Neural progenitor cell (in vitro differentiated cells): ENCODE measurements around the gene TRIM46. TPM values are rescaled to one million over a fixed set of nuclear protein-coding genes. Genes with fewer than 3 reads are reported as not detected.
"Not testable (repeated sequence)": the region's sequence is repeated elsewhere in the genome, so short reads cannot be mapped to it uniquely, and the experiment has no call there.

ENCODE experiments used
- DNase-seq: peaks from one replicate; pipeline ENCODE4 v3.0.0-alpha.2; 2016; ENCODE audit warnings: low spot score
- H2AFZ ChIP-seq: fragments of 200-600 bp; sonication (generic); replicated peaks from 2 replicates; pipeline ENCODE4 v1.6.1; 2016; ENCODE audit warnings: antibody characterized with exemption
- H3F3A ChIP-seq: fragments of 200-600 bp; sonication (generic); 2 replicates; pipeline ENCODE4 v1.6.1; 2016; ENCODE audit warnings: antibody characterized with exemption, low read depth
- H3K27ac ChIP-seq: fragments of 200-600 bp; sonication (generic); 2 replicates; pipeline ENCODE4 v1.5.1; 2016; ENCODE audit warnings: mild to moderate bottlenecking
- H3K27me3 ChIP-seq: fragments of 200-600 bp; sonication (generic); 2 replicates; pipeline ENCODE4 v1.6.1; 2016; ENCODE audit warnings: mild to moderate bottlenecking, moderate library complexity
- H3K36me3 ChIP-seq: fragments of 200-600 bp; sonication (generic); 2 replicates; pipeline ENCODE4 v1.5.1; 2016
- H3K4me1 ChIP-seq: fragments of 200-600 bp; sonication (generic); 2 replicates; pipeline ENCODE4 v1.6.1; 2016; ENCODE audit warnings: mixed run types
- H3K4me2 ChIP-seq: fragments of 200-600 bp; sonication (generic); 2 replicates; pipeline ENCODE4 v1.6.1; 2016
- H3K4me3 ChIP-seq: fragments of 200-600 bp; sonication (generic); 2 replicates; pipeline ENCODE4 v1.5.1; 2016
- H3K79me2 ChIP-seq: fragments of 200-600 bp; sonication (generic); 2 replicates; pipeline ENCODE4 v1.6.1; 2016; ENCODE audit warnings: low read depth
- H3K9ac ChIP-seq: fragments of 200-600 bp; sonication (generic); 2 replicates; pipeline ENCODE4 v1.6.1; 2016
- H3K9me3 ChIP-seq: fragments of 200-600 bp; sonication (generic); 2 replicates; pipeline ENCODE4 v1.5.1; 2016; ENCODE audit warnings: low read depth
- H4K20me1 ChIP-seq: fragments of 200-600 bp; sonication (generic); 2 replicates; pipeline ENCODE4 v1.6.1; 2016; ENCODE audit warnings: low read depth
- H3K27ac Mint-ChIP-seq: 3 replicates; pipeline ENCODE4 v1.8.0; 2021; ENCODE audit warnings: mixed read lengths
- H3K27me3 Mint-ChIP-seq: 2 replicates; pipeline ENCODE4 v1.8.0; 2022; ENCODE audit warnings: low read depth, mild to moderate bottlenecking, inconsistent platforms, moderate library complexity, mixed read lengths; ENCODE audit not compliant: insufficient read depth
- H3K36me3 Mint-ChIP-seq: 3 replicates; pipeline ENCODE4 v1.8.0; 2021; ENCODE audit warnings: mixed read lengths
- H3K4me1 Mint-ChIP-seq: 3 replicates; pipeline ENCODE4 v1.8.0; 2021; ENCODE audit warnings: mixed read lengths
- H3K4me3 Mint-ChIP-seq: 3 replicates; pipeline ENCODE4 v1.8.0; 2021; ENCODE audit warnings: mild to moderate bottlenecking, moderate library complexity, mixed read lengths
- H3K9me3 Mint-ChIP-seq: 3 replicates; pipeline ENCODE4 v1.8.0; 2020; ENCODE audit warnings: mixed read lengths
- EZH2 ChIP-seq: fragments of 200-600 bp; sonication (generic); IDR thresholded peaks from 2 replicates; pipeline ENCODE4 v1.6.1; 2017; ENCODE audit warnings: antibody characterized with exemption, mild to moderate bottlenecking, moderate library complexity
- EZH2phosphoT487 ChIP-seq: fragments of 200-600 bp; sonication (generic); IDR thresholded peaks from 2 replicates; pipeline ENCODE4 v1.6.1; 2017; ENCODE audit warnings: antibody characterized with exemption
- total RNA-seq: library from RNA; depleted of rRNA; stranded (reverse); fragments of >200 nt; gene quantifications from 2 replicates; pipeline ENCODE4 v1.2.3, GENCODE V29; 2015; ENCODE audit warnings: low replicate concordance
- TF ChIP-seq, protein P1 (sequence below): fragments of 200-600 bp; sonication (generic); IDR thresholded peaks from 2 replicates; pipeline ENCODE4 v1.5.1; 2017; ENCODE audit warnings: antibody characterized with exemption, mild to moderate bottlenecking

The TRIM46 gene
- total RNA-seq, 1 donor from 2014 or later, result 3.9 TPM

DNA sequence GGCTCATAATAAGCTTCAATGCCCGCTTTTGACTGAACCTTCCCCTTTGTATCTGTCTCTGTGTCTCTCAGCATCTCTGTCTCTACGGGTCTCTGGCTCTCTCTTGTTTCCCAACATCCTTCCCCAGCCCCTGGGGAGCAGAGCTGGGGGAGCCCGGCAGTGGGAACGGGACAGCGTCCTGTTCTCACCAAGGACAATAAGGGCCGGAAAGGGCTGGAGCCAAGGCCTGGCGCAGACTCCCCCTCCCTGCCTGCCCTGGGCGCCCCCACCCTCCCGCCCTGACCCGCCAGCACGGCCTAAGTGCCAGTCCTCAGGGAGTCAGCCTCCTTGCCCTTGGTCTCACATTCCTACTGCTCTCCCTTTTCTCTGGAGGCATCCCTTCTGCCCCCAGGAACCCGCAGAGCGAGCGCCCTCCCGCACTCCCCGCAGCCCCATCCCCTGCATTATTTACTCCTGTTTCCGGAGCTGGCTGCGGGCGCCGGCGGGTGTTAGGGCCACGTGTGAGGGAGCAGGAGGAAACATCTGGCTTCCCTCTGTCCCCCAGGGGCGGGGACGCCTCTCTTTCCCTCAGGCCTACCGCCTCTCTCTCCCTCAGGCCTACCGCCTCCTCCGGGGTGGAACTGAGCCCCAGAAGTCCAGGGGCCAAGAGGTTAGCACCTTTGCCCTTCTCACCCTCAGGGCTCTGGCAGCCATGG, 7.0 kb upstream of the TRIM46 start:
- peak; percentile 78 for DNase-seq
- Histone ChIP-seq H2AFZ (peak overlapping the region; percentile 38), H3K27me3 (no peaks in the 10 kb centered on the region), H4K20me1 (no peaks in the 10 kb centered on the region), H3K4me1 (peaks cover 19% of the 10 kb centered on the region), H3K9ac (no peak overlapping the region), H3K36me3 (no peaks in the 10 kb centered on the region), H3K27ac (peak overlapping the region; percentile 76), H3K79me2 (peaks cover 7% of the 10 kb centered on the region), H3K4me3 (no peak overlapping the region), H3K4me2 (peak overlapping the region; percentile 73), H3F3A (peaks cover 50% of the 10 kb centered on the region), H3K9me3 (no peaks in the 10 kb centered on the region)
- peak overlapping the region; percentile 69 for H3K27ac Mint-ChIP-seq
- H3K27me3 Mint-ChIP-seq, result peaks cover 13% of the 10 kb centered on the region
- TF ChIP-seq EZH2 (no peak), EZH2phosphoT487 (no peak)
- TF ChIP-seq, protein P1, sequence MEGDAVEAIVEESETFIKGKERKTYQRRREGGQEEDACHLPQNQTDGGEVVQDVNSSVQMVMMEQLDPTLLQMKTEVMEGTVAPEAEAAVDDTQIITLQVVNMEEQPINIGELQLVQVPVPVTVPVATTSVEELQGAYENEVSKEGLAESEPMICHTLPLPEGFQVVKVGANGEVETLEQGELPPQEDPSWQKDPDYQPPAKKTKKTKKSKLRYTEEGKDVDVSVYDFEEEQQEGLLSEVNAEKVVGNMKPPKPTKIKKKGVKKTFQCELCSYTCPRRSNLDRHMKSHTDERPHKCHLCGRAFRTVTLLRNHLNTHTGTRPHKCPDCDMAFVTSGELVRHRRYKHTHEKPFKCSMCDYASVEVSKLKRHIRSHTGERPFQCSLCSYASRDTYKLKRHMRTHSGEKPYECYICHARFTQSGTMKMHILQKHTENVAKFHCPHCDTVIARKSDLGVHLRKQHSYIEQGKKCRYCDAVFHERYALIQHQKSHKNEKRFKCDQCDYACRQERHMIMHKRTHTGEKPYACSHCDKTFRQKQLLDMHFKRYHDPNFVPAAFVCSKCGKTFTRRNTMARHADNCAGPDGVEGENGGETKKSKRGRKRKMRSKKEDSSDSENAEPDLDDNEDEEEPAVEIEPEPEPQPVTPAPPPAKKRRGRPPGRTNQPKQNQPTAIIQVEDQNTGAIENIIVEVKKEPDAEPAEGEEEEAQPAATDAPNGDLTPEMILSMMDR, result no peak
- H3K4me3 Mint-ChIP-seq, result peak overlapping the region; percentile 84
- H3K36me3 Mint-ChIP-seq, result peaks cover 4% of the 10 kb centered on the region
- H3K4me1 Mint-ChIP-seq, result peaks cover 23% of the 10 kb centered on the region
- peaks cover 13% of the 10 kb centered on the region for H3K9me3 Mint-ChIP-seq

DNA sequence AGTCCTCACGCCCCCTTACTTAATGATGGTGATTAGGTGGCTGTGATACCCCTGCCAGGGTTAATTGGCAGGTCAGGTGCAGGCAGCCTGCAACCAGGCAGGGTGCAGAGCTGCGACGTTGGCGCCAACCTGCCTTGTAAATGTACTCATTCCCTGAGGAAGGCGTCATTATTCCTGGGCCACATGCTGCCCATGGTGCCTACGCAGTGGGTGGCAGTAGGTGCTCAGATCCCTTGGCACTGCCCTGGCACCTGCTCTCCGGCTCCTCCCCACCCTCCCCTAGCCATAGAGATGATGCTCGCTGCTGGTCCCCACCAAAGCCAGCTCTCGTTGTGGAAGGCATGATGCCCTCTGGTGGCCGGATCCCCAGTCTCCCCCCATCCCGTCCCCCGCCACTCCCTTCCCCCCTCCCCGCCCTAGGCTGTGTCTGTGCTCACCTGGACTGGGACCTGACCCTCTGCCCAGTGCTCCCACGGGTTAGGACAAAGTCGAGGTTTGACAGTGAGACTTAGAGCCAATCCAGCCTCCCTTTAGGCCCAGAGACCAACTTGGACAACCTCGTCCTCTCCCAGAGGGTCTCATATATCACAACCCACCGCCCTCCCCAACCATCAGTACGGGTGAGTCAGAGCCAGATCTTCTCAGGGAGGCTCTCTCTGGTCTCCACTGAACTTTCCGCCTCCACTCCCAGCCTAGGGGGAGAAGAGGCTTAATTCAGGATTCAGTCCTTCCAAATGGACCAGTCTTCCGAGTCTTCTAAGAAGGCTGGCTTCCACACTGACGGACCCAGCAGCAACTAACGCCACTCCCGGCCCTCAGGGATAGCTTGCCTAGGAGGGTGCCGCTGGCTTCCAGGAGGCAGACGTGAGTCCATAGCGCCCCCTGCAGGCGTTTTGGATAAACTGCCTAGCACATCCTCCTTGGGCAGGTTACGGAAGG, 6.2 kb upstream of the TRIM46 start:
- Histone ChIP-seq H3K4me3 (peak overlapping the region; percentile 43), H3K9ac (no peak overlapping the region), H3K27me3 (no peaks in the 10 kb centered on the region), H3K9me3 (no peaks in the 10 kb centered on the region), H3K79me2 (peaks cover 15% of the 10 kb centered on the region), H3K4me1 (peaks cover 25% of the 10 kb centered on the region), H2AFZ (peak overlapping the region; percentile 75), H3K4me2 (peak overlapping the region; percentile 73), H4K20me1 (no peaks in the 10 kb centered on the region), H3K27ac (no peak overlapping the region), H3K36me3 (no peaks in the 10 kb centered on the region), H3F3A (peaks cover 59% of the 10 kb centered on the region)
- H3K9me3 Mint-ChIP-seq, result peaks cover 13% of the 10 kb centered on the region
- H3K27ac Mint-ChIP-seq, result peak overlapping the region; percentile 72
- H3K27me3 Mint-ChIP-seq, result peaks cover 16% of the 10 kb centered on the region
- DNase-seq, result peak; percentile 96
- H3K4me1 Mint-ChIP-seq, result peaks cover 29% of the 10 kb centered on the region
- TF ChIP-seq EZH2phosphoT487 (no peak), EZH2 (no peak)
- TF ChIP-seq, protein P1, result peak; percentile 89
- H3K36me3 Mint-ChIP-seq, result peaks cover 4% of the 10 kb centered on the region
- peak overlapping the region; percentile 84 for H3K4me3 Mint-ChIP-seq

- Mint-ChIP-seq H3K4me3 (peak overlapping the region; percentile 84), H3K4me1 (peaks cover 31% of the 10 kb centered on the region), H3K9me3 (peaks cover 13% of the 10 kb centered on the region), H3K27me3 (peaks cover 18% of the 10 kb centered on the region)
- H4K20me1 ChIP-seq, H2AFZ ChIP-seq, H3K9me3 ChIP-seq, H3K27ac ChIP-seq, H3K36me3 Mint-ChIP-seq, H3K36me3 ChIP-seq, H3K9ac ChIP-seq, H3K4me3 ChIP-seq, H3K27ac Mint-ChIP-seq, DNase-seq, H3K27me3 ChIP-seq: not testable (repeated sequence)
- Histone ChIP-seq H3K4me1 (peaks cover 27% of the 10 kb centered on the region), H3K79me2 (peaks cover 18% of the 10 kb centered on the region), H3K4me2 (peak overlapping the region; percentile 73), H3F3A (peaks cover 65% of the 10 kb centered on the region)
Observed at GRCh38 chr1:155168105-155168445, 5.6 kb upstream of the TRIM46 start.
